ENCODE measurements around the gene POC1A. TPM values are rescaled to one million over a fixed set of nuclear protein-coding genes. Genes with fewer than 3 reads are reported as not detected.

Gene POC1A
- total and polyA plus RNA-seq, 10 of the 15 experiments (the other 5 are each of a cell fraction or from before 2014, with no cell fraction given), result 8.5 to 49.8 (median 23.5) TPM

- Histone ChIP-seq H3K27me3 (replicated peaks in 1 of 2; ENCODE audit: control insufficient read depth in 2 of 2, insufficient read depth in 2 of 2, low read length in 1 of 2) (no peaks in the 10 kb centered on the region), H3K36me3 (ENCODE audit: control insufficient read depth in 2 of 2, insufficient read depth in 2 of 2, low read length in 1 of 2) (peaks cover 8 to 17% of the 10 kb centered on the region in 2 experiments), H3K9me3 (replicated peaks; ENCODE audit: control insufficient read depth, insufficient read depth, low read length) (no peaks in the 10 kb centered on the region), H3K4me2 (ENCODE audit: control insufficient read depth, insufficient read depth) (peak overlapping the region; percentile 81), H3K4me3 (no peak overlapping the region), H4K20me1 (ENCODE audit: control insufficient read depth, insufficient read depth) (no peaks in the 10 kb centered on the region), H3K4me1 (ENCODE audit: control insufficient read depth, insufficient read depth, low read length) (peaks cover 32% of the 10 kb centered on the region), H2AFZ (ENCODE audit: control insufficient read depth, low read depth, low read length) (peak overlapping the region; percentile 84), H3K27ac (ENCODE audit: control insufficient read depth, insufficient read depth) (peak overlapping the region; percentile 94), H3K9ac (ENCODE audit: control insufficient read depth, insufficient read depth, low read length) (peak overlapping the region; percentile 70), H3K79me2 (ENCODE audit: control insufficient read depth, insufficient read depth, low read length) (no peaks in the 10 kb centered on the region)
- ATAC-seq (peak; percentile 48), DNase-seq (ENCODE audit: low read depth, low spot score) (no peak), FAIRE-seq (no peak)
- intact Hi-C loops (cut with micrococcal nuclease; ENCODE audit: unreplicated experiment), result no loop called here
- in situ Hi-C loops (cut with MboI), result no loop called here
- ChIA-PET SMC1A (ENCODE audit: uncharacterized antibody, unreplicated experiment) (interaction anchor here (0.6 to 6.1 kb wide), 17 partner anchors 13 to 180 kb away, joined by 3 to 81 read pairs (median 5); partner anchors contain the start of genes DUSP7, PARP3, POC1A and RPL29), POLR2A (interaction anchor here (0.5 to 1.2 kb wide), 6 partner anchors 33 to 179 kb away, joined by 3 to 5 read pairs (median 3); partner anchors contain the start of genes DUSP7, POC1A and RPL29), CTCF (interaction anchor here (0.7 to 8.2 kb wide), 19 partner anchors 10 to 153 kb away, joined by 3 to 200 read pairs (median 6); partner anchors contain the start of genes ACY1 and DUSP7), RAD21 (ENCODE audit: unreplicated experiment) (interaction anchor here (0.9 to 7.2 kb wide), 13 partner anchors 19 to 179 kb away, joined by 3 to 125 read pairs (median 6); partner anchors contain the start of genes ACY1, DUSP7 and POC1A)
- WGBS (ENCODE audit: insufficient coverage, insufficient replicate concordance, low lambda C conversion rate, missing lambda C conversion rate), result 40% methylated on average over 6 of the region's 6 CpGs
- no TSS peak for BruUV-seq (replicated peaks)
- TF ChIP-seq EED (IDR thresholded peaks at IDR 0.05; ENCODE audit: low read depth) (peak; percentile 64; the same call in 1 of the 2 replicates), MAX (IDR thresholded peaks at IDR 0.05; ENCODE audit: low read depth, low read length) (0 out of 2 replicates have a peak, but pooled peaks have one; percentile 35), RUNX3 (IDR thresholded peaks at IDR 0.05; ENCODE audit: low read length) (peak; percentile 80), IKZF1 (conservative IDR thresholded peaks at IDR 0.05) (peak; percentile 64), DPF2 (IDR thresholded peaks at IDR 0.05) (no peak), NFIC (IDR thresholded peaks at IDR 0.05; ENCODE audit: low read depth, low read length) (peak; percentile 52; the same call in 1 of the 2 replicates), IRF4 (IDR thresholded peaks at IDR 0.05; ENCODE audit: low read depth, low read length) (0 out of 2 replicates have a peak, but pooled peaks have one; percentile 20), ZNF384 (IDR thresholded peaks at IDR 0.05; ENCODE audit: borderline replicate concordance, low read depth, low read length) (0 out of 2 replicates have a peak, but pooled peaks have one; percentile 37), RELB (IDR thresholded peaks at IDR 0.05; ENCODE audit: low read depth) (peak; percentile 44; the same call in 1 of the 2 replicates), IKZF2 (IDR thresholded peaks at IDR 0.05) (peak; percentile 22 to 46; a peak in 2 of 4 replicates), SPI1 (IDR thresholded peaks at IDR 0.05; ENCODE audit: borderline replicate concordance, insufficient read depth, low read depth, low read length) (peak; percentile 78), WRNIP1 (IDR thresholded peaks at IDR 0.05; ENCODE audit: borderline replicate concordance, low read depth, low read length) (no peak)
- TF ChIP-seq, protein P1, sequence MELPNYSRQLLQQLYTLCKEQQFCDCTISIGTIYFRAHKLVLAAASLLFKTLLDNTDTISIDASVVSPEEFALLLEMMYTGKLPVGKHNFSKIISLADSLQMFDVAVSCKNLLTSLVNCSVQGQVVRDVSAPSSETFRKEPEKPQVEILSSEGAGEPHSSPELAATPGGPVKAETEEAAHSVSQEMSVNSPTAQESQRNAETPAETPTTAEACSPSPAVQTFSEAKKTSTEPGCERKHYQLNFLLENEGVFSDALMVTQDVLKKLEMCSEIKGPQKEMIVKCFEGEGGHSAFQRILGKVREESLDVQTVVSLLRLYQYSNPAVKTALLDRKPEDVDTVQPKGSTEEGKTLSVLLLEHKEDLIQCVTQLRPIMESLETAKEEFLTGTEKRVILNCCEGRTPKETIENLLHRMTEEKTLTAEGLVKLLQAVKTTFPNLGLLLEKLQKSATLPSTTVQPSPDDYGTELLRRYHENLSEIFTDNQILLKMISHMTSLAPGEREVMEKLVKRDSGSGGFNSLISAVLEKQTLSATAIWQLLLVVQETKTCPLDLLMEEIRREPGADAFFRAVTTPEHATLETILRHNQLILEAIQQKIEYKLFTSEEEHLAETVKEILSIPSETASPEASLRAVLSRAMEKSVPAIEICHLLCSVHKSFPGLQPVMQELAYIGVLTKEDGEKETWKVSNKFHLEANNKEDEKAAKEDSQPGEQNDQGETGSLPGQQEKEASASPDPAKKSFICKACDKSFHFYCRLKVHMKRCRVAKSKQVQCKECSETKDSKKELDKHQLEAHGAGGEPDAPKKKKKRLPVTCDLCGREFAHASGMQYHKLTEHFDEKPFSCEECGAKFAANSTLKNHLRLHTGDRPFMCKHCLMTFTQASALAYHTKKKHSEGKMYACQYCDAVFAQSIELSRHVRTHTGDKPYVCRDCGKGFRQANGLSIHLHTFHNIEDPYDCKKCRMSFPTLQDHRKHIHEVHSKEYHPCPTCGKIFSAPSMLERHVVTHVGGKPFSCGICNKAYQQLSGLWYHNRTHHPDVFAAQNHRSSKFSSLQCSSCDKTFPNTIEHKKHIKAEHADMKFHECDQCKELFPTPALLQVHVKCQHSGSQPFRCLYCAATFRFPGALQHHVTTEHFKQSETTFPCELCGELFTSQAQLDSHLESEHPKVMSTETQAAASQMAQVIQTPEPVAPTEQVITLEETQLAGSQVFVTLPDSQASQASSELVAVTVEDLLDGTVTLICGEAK (IDR thresholded peaks at IDR 0.05; ENCODE audit: borderline replicate concordance), result no peak
- TF ChIP-seq, protein P2, sequence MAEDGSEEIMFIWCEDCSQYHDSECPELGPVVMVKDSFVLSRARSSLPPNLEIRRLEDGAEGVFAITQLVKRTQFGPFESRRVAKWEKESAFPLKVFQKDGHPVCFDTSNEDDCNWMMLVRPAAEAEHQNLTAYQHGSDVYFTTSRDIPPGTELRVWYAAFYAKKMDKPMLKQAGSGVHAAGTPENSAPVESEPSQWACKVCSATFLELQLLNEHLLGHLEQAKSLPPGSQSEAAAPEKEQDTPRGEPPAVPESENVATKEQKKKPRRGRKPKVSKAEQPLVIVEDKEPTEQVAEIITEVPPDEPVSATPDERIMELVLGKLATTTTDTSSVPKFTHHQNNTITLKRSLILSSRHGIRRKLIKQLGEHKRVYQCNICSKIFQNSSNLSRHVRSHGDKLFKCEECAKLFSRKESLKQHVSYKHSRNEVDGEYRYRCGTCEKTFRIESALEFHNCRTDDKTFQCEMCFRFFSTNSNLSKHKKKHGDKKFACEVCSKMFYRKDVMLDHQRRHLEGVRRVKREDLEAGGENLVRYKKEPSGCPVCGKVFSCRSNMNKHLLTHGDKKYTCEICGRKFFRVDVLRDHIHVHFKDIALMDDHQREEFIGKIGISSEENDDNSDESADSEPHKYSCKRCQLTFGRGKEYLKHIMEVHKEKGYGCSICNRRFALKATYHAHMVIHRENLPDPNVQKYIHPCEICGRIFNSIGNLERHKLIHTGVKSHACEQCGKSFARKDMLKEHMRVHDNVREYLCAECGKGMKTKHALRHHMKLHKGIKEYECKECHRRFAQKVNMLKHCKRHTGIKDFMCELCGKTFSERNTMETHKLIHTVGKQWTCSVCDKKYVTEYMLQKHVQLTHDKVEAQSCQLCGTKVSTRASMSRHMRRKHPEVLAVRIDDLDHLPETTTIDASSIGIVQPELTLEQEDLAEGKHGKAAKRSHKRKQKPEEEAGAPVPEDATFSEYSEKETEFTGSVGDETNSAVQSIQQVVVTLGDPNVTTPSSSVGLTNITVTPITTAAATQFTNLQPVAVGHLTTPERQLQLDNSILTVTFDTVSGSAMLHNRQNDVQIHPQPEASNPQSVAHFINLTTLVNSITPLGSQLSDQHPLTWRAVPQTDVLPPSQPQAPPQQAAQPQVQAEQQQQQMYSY (CRISPR knock-in tag; IDR thresholded peaks at IDR 0.05), result no peak
Observed at GRCh38 chr3:52121813-52122212, 32.4 kb downstream of the POC1A start.

All from GM12878 (cell line).